PFSK-1 (cell line): ENCODE results near the gene SCN1B.

Source experiments
- FOXP2 ChIP-seq: optimal IDR thresholded peaks from 2 replicates; pipeline ENCODE3; 2011; ENCODE audit warnings: borderline replicate concordance, control low read depth, inconsistent platforms; ENCODE audit not compliant: insufficient read depth; ENCODE audit errors: extremely low read length, extremely low read depth
- POLR2AphosphoS5 ChIP-seq: IDR thresholded peaks from 2 replicates; pipeline ENCODE4 v1.6.1; 2012; ENCODE audit warnings: low read depth, mild to moderate bottlenecking, control low read depth, low read length, moderate library complexity
- SIN3A ChIP-seq: IDR thresholded peaks from 2 replicates; pipeline ENCODE4 v1.6.1; 2012; ENCODE audit warnings: mild to moderate bottlenecking, low read length, moderate library complexity, borderline replicate concordance; ENCODE audit not compliant: insufficient read depth
- TAF1 ChIP-seq: IDR thresholded peaks from 2 replicates; pipeline ENCODE4 v1.6.1; 2012; ENCODE audit warnings: low read length, control low read depth, borderline replicate concordance; ENCODE audit not compliant: insufficient read depth
- TF ChIP-seq, protein P1 (sequence below), 2 experiments: IDR thresholded peaks; 2 replicates each; pipeline versions ENCODE4 v1.6.1 to v1.8.0; 2011 to 2012; ENCODE audit warnings: low read depth in 2 of 2, low read length in 2 of 2, control low read depth in 1 of 2, inconsistent platforms in 1 of 2, mild to moderate bottlenecking in 1 of 2, moderate library complexity in 1 of 2; ENCODE audit not compliant: insufficient read depth in 1 of 2

Gene SCN1B

DNA sequence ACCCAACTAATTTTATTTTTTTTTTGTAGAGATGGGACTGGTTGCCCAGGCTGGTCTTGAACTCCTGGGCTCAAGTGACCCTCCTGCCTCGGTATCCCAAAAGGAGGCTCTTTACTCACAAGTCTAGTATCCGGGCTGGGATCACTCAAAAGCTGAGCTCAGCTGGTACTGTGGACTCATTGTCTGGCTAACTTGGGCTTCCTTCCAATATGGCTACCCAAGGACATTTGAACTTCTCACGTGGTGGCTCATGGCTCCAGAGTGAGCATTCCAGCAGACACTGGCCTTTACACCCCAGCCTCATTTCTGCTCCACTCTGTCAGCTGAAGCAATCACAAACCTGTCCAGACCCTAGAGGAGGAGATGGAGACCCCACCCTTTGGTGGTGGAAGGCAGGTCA, 40.2 kb downstream of the SCN1B start:
- TF ChIP-seq TAF1 (no peak), FOXP2 (no peak)

GRCh38 chr19:35073516-35073915, 43.2 kb downstream of the SCN1B start:
- TF ChIP-seq, protein P1, sequence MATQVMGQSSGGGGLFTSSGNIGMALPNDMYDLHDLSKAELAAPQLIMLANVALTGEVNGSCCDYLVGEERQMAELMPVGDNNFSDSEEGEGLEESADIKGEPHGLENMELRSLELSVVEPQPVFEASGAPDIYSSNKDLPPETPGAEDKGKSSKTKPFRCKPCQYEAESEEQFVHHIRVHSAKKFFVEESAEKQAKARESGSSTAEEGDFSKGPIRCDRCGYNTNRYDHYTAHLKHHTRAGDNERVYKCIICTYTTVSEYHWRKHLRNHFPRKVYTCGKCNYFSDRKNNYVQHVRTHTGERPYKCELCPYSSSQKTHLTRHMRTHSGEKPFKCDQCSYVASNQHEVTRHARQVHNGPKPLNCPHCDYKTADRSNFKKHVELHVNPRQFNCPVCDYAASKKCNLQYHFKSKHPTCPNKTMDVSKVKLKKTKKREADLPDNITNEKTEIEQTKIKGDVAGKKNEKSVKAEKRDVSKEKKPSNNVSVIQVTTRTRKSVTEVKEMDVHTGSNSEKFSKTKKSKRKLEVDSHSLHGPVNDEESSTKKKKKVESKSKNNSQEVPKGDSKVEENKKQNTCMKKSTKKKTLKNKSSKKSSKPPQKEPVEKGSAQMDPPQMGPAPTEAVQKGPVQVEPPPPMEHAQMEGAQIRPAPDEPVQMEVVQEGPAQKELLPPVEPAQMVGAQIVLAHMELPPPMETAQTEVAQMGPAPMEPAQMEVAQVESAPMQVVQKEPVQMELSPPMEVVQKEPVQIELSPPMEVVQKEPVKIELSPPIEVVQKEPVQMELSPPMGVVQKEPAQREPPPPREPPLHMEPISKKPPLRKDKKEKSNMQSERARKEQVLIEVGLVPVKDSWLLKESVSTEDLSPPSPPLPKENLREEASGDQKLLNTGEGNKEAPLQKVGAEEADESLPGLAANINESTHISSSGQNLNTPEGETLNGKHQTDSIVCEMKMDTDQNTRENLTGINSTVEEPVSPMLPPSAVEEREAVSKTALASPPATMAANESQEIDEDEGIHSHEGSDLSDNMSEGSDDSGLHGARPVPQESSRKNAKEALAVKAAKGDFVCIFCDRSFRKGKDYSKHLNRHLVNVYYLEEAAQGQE (IDR thresholded peaks at IDR 0.05; ENCODE audit: insufficient read depth in 1 of 2, low read depth in 2 of 2, low read length in 2 of 2): no peak
- no peak for TF ChIP-seq FOXP2
- no peak for TF ChIP-seq POLR2AphosphoS5
- TF ChIP-seq SIN3A: no peak
- no peak for TF ChIP-seq TAF1

GRCh38 chr19:35073941-35074340, 43.7 kb downstream of the SCN1B start:
- no peak for TF ChIP-seq FOXP2
- TF ChIP-seq, protein P1 (IDR thresholded peaks at IDR 0.05; ENCODE audit: insufficient read depth in 1 of 2, low read depth in 2 of 2, low read length in 2 of 2): no peak
- TF ChIP-seq SIN3A: no peak
- TF ChIP-seq TAF1: no peak

GRCh38 chr19:35074426-35075201, 44.3 kb downstream of the SCN1B start:
- TF ChIP-seq POLR2AphosphoS5: no peak
- TF ChIP-seq, protein P1 (IDR thresholded peaks at IDR 0.05; ENCODE audit: insufficient read depth in 1 of 2, low read depth in 2 of 2, low read length in 2 of 2): no peak
- TF ChIP-seq FOXP2: no peak
- no peak for TF ChIP-seq SIN3A
- TF ChIP-seq TAF1: no peak

- TF ChIP-seq SIN3A: no peak
- TF ChIP-seq TAF1: no peak
- no peak for TF ChIP-seq FOXP2
- TF ChIP-seq, protein P1 (IDR thresholded peaks at IDR 0.05; ENCODE audit: insufficient read depth in 1 of 2, low read depth in 2 of 2, low read length in 2 of 2): no peak
- TF ChIP-seq POLR2AphosphoS5: no peak
These were observed 45.1 kb downstream of the SCN1B start for GRCh38 chr19:35075202-35076025.
